HG03457 (cell line): ENCODE data around the gene TBRG4.

Experiments
- ATAC-seq: cut with Tn5 transposase; IDR thresholded peaks from one replicate; pipeline ENCODE4 v1.9.1; 2021; ENCODE audit warnings: moderate number of reproducible peaks; ENCODE audit not compliant: unreplicated experiment

Gene TBRG4

DNA sequence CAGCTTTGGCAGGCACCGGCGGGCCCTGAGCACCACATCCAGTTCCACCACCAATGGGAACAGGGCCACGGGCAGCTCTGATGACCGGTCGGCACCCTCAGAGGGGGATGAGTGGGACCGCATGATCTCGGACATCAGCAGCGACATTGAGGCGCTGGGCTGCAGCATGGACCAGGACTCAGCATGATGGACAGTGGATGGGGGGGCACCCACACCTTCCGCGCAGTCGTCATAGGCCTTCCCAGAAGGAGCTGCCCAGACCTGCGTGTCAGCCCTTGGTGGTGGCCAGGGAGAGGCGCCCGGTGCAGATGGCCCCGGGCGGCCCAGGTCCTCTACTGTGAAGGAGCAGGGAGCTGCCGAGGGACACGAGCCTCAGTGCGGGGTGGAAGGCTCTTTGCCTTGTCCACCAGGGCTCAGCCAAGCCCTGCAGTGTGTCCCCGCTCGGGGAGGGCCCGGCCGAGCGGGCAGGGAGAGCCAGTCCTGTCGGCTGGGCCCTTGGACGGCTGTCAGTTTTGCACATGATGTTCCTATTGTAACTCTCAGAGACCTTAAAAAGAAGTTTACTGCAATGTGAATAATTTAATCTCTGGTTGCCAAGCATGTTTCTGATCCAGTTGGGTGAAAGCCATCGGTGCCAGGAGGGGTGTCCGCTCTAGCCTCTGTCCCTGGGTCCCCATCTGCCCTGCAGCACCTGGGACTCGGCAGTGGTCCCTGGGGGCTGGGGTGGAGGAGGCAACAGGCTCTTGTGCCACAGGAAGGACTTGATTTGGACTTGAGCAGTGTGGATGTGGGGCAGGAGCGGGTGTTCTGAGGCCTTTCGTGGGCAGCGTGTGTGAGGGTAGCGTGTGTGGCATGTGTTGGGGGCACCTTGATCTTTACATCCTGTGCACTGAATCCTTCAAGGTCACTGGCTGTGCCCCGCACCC, 35.4 kb downstream of the TBRG4 start:
- no peak for ATAC-seq

DNA sequence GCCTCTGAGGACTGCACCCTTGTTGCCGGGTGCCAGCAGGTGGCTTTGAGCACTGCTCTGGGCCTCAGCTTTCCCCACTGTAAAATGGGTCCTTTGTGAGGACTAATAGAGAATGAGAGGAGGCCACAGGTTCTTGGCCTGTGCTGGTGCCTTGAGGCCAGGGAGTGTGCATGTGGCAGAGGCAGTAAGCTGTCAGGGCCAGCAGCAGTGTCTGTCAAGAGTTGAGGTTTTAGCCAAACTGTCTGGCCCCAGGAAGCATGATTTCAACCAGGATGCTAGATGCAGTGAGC, 36.2 kb downstream of the TBRG4 start:
- no peak for ATAC-seq

DNA sequence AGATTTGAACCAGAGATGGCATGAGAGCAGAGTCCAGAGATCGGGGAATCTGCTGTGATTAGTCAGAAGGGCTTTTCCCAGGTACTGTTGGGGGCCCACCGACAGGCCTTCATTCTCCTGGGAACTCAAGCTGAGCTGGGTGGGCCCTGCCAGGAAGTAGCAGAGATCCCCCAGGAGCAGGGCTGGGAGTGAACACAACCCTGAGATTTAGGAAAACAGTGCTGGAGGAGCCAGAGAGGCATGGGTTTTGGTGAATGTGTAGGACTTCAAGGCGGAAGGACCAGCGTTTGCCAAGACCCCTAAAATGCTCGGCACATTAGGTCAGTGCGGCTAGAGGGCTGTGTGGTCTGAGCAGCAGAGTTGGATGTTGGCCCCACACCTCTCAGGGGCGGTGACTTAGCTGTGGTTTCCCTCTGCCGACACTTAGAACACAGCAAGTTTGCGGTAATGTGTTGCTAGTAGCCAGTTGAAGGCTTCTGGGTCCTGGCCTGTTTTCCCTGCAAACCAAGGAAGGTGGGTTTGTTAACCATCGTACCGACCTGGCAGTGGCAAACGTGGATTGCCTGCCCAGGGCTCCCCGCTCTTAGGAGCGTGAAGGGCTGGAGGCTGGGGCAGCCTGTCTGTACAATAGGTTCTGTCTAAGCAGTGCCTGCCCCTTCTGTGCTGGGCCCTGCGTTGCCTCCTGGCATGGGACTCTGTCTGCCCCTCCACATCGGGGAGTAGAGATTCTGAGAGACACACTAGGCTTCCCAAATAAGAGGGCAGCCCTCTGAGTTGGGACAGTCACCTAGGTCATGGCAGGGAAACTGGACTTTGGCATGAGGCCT, 36.8 kb downstream of the TBRG4 start:
- ATAC-seq: no peak

DNA sequence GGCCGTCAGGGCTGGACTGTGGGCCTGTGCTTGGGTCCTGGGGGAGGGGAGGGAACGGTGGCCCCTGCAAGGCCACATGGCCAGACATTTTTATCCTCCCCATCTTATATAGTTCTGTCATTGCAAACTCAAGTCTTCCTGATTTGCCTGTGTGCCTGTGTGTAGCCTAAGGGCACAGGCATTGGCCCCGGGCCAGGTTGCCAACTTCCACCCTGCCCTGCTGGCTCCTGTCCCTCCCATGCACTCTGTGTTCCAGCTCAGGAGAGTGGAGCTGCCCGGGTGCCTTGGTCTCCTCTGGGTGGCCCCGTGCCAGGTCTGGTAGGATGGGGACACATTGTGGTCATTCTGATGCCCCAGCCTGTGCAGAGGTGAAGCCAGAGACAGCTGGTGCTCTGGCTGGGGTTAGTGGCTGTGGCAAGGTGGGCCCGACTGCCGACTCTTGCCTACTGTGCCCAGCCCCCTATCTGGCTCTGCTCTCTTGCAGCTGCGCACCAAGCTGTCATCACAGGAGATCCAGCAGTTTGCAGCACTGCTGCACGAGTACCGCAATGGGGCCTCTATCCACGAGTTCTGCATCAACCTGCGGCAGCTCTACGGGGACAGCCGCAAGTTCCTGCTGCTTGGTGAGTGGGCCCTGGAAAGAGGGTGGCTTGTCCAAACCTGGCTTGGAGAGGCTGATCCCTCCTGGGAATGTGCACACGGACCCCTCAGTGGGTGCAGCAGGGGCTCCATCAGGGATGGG, 37.5 kb downstream of the TBRG4 start:
- no peak for ATAC-seq

DNA sequence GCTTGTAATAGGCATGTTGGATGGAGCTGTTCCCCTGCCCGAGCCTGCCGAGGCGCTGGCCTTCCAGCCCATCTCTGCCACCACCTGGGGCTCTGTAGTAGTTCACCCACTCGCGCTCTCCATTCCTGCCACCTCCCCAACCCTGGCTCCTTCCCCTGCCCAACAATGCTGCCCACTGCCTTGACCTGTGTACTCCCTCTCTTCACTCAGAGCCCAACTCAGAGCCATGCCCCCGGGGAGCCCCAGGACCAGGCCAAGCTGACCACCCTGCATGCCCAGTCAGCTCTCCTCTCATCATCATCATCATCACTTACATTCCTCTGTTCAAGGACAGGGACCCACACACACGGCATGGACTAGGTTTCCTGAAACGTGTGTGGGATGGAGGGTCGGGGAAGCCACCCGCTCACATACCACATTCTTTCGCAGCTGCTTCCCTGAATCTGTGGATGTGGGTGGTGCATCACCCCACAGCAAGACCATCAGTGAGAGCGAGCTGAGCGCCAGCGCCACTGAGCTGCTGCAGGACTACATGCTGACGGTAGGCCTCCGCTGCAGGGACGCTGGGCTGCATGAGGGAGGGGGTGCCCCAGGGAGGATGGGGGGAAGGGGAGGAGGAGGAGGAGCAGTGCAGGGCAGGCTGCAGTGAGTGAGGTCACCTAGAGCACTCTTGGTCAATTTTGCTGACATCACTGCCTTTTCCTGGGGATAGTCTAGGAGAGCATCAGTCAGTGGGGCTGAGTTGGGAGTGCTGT, 38.3 kb downstream of the TBRG4 start:
- ATAC-seq: no peak

DNA sequence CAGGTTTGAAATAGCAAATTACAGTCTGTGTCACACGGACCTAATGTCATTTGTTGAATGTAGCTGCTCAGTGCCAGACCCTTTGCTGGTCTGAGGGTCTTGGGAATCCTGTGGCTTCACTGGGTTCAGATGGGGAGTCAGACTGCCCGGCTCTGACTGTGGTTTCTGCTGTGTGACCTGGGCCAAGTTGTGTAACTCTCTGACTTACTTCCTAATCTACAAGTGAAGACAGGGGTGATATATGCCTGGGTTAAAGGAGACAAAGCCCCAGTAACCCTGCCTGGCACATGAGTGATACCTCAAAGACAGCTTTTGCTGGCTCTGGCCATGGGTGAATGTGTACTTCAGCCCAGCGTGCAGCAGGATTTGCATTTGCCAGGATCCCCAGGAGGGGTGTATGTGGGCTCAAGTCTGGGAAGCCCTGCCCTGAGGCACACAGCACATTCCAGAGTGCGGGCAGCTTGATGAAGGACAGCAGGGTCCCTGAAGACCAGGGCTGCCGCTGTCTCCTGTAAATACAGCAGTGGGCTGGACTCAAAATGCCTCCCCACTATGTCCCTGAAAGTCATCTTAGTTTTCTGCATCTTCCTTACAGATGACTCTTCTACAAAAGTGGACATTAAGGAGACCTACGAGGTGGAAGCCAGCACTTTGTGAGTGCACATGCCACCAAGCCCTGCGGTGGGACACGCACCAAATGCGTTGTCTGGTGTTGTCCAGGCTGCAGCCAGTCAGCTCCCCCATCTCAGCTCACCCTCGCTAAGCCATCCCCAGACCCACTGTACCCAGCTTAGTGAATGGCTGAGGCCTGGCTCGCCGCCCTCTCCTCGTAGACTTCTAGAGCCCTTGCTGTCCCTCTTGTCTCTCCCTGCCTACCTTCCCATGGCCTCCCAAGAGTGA, 39.1 kb downstream of the TBRG4 start:
- no peak for ATAC-seq

DNA sequence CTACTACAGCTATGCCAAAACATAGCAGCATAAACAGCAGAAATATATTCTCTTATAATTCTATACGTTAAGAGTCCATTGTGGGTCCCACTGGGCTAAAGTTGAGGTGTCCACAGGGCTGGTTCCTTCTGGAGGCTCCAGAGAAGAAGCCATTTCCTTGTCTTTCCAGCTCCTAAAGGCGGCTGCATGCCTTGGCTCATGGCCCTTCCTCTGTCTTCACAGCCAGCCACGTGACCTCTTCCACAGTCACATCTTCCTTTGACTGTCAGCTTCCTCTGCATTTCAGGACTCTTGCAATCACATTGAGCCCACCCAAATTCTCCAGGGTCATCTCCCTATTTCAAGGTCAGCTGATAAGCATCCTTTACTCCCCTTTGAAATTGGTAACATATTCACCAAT, 40.0 kb downstream of the TBRG4 start:
- no peak for ATAC-seq

DNA sequence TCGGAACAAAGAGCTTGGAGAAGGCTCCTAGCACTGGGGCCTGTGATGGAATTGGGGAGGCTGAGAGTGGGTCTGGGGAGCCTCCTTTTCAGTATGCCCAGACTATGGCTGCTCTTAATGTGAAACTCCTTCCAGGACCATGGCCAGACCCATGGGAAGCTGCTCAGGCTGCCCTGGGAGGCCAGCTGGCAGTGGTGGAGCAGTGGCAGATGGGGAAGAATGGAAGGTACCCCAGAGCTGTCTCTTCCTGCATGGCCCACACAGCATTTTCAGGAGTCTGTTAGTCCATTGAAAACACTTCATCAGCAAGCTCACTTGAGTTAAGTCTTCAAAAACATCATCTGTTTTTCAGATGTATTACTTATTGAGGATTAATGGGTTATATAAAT, 41.2 kb downstream of the TBRG4 start:
- ATAC-seq: no peak

DNA sequence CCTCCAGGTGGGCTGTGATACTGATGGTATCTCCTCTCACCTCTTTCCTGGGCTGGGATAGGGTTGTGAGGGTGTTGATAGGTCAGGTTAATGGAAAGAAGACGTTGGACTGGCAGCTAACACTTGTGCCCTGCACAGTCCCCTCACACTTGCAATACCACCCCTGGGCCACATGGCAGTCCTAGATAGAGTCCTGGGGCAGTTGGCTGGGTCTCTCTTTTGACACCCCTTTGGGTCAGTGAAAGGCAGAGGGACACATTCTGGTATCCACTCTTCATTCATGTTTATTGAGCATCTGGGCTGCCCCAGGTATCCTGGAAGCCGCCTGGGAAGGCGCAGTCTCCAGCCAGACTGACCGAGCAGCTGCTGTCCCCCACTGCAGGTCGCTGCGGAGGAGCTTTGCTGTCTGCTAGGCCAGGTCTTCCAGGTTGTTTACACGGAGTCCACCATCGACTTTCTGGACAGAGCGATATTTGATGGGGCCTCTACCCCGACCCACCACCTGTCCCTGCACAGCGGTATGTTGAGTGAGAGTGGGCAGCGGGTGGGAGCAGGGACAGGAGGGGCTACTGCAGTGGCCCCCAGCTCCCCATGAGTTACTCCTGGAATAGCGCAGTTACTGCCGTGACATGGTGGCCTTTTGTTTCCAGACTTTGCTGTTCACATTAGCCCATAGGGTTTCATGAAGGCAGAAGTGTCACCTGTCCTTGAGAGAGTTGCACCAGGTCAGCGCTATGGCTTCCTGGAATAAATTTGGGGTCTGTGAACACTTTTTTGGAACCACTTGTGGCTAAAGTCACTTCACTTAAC, 41.8 kb downstream of the TBRG4 start:
- ATAC-seq: no peak

DNA sequence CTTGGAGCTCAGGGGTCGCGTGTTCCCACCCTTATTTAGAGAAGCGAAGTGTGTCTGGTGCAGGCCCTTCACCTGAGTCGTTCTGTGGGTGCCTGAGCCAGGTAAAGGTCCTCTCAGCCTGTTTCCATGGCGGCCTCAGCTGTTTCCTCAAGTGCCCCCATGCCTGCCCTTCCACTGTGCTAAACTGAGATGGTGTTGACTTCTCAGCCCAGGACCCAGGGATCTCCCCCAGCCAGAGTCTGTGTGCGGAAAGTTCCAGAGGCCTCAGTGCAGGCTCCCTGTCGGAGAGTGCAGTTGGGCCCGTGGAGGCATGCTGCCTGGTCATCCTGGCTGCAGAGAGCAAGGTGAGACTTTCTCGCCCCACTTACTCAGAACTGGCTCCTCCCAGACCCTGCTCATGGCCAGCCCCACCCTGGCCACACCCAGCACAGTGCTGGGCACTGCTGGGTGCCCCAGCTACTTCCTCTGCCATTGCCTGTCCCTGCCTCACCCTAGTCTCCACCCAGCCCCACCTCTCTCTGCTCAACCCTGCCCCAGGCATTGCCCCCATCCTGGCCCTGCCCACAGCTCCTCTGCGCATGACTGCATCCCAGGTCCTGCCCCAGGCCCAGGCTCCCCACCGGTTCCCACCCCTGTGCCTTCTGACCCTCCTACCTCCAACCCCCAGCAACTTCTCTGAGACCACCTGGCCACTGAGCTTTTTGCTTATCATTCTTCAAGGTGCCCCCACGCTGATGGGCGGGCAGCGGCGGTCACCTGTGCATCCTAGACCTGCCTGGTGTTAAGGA, 43.1 kb downstream of the TBRG4 start:
- ATAC-seq: no peak

DNA sequence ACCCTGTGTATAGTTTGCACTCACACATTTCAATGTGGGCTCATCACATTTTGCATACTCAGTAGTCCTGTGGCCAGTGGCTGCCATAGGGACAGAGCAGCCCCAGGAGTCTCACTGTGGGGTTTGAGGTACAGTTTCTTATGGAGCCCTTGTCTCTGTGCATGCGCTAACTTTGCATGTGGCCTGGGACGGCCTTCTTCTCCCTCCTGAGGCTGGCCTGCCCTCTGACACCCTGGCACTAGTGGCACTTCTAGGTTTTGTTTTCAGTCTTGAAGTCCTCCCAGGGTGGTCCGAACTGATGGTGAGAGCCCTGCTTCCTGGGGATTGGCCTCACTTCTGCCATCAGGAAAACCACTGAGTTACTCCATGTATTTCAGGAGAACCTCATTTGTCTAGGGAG, 43.9 kb downstream of the TBRG4 start:
- ATAC-seq: no peak

DNA sequence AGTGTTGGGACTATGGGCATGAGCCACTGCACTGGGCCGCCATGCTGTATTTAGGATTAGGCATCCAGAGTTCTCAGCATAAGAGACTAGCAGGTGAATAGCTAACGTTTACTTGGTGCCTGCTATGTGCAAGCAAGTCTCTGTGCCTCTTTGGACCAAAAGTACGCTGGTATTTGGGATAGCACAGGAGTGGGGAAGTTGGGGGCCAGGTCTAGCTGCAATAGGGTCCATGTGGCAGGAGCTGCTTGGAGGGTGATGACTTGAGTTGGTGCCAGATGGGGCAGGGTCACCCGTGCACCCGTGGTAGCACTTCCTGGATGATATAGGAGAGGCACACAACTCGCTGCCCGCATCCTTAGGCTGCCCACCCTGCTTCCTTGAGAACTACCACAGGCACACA, 45.1 kb downstream of the TBRG4 start:
- no peak for ATAC-seq

DNA sequence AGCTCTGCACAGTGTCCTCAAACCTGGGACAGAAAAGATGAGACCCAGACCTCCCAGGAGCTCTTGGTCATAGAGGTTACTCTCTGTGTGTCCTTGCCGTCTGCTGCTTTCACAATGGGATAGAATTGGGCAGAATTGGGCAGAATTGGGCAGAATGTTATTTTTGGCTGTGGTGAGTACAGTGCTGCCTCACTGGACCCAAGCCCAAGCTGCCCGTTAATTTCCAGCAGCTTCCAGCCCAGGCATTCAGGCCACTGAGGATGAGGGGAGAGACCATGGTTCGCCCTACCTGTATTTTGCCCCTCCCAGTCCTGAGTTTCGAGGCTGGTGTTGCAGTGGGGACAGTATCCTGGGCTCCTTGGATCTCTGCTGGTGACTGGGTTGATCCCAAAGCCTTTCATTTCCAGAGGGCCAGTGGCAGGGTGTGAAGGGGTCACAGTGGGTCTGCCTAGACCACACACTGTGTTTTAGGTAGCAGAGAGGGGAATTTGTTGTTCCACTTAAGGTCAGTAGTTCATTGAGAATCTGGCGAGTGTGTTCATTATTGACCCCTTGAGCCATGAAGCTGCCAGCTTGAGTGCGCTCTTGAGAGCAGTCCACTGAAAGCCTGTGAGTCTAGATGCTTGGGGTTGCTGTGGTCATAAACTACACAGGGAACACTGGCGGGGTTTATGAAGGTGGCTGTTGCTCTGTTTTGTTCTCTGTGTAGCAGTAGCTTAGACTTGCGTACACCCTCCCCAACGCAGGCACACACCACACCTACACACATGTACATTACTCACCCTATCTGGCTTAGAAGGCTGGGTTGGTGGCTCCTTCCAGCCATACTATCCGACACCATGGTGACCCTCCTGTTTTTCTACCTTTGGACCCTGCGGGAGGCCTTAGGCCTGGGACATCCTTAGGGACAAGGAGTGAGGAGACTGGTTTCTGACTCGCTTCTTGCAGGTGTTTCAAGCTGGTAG, 46.2 kb downstream of the TBRG4 start:
- no peak for ATAC-seq

DNA sequence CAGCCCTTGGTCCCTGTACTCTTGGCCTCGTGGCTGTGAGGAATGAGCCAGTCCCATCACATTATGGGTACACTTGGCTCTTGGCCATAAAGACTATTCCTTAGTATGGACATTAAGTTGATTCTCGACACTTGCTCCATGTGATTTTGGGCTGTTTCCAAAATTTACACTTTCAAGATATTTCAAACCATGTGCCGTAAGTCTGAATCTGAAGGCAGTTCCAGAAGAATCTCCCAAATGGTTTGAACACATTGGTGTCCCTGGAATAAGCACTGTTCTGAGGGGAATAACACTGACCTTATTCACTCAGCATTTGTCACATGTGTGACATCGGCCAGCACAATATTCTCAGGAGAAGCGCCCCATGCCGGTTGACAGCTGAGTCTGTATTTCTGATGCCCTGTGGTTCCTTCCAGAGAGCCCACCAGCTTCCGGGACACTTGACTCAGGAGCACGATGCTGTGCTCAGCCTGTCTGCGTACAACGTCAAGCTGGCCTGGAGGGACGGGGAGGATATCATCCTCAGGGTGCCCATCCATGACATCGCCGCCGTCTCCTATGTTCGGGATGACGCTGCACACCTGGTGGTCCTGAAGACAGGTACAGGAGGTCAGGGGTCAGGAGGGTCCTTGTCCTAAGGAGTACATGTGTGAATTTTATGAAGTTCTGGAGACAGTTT, 47.3 kb downstream of the TBRG4 start:
- no peak for ATAC-seq

DNA sequence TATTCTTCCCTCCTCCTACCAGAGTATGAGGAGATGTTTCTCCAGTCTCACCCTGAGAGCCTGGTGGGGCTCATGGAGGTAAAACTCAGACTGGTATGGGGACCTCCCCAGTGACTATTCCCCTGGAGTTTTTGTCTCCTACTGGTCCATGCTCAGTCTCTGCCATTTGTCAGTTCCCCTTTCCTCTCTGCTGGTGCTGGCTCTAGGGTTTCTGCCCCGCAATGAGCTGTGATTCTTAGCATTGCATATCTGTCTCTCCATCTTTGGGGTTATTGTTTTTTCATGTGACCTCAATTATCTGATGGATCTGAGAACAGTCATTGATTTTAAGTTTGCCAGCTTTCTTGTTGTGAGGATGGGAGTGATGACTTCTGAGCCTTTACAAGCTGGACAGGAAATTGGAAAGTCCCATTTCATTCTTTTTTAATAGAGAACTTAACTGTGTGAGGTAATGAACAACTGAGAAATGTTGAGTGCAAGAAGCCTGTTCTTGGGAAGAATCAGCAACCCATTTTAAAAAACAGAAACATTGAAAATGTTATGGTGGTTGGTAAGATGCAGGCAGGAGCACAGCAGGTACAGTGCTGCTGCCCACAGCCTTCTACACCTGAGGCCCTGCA, 49.6 kb downstream of the TBRG4 start:
- ATAC-seq: no peak

DNA sequence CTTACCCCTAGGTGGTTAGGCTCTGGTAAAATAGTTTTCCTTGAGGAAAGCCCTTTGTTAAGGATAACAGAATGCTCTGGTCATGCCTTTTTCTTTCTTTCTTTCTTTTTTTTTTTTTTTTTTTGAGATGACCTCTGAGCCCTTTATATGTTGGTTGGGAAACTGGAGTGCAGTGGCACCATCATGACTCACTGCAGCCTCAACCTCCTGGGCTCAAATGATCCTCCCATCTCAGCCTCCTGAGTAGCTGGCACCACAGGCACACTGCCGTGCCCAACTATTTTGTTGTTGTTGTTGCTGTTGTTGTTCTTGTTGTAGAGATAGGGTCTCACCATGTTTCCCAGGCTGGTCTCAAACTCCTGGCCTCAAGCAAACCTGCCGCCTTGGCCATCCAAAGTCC, 50.1 kb downstream of the TBRG4 start:
- ATAC-seq: no peak
